Measurements from ENCODE around the gene THOC7. TPM values are rescaled to one million over a fixed set of nuclear protein-coding genes. Genes with fewer than 3 reads are reported as not detected.

The THOC7 gene
- 36.1 and 44.2 TPM in 2 replicates for total RNA-seq

GRCh38 chr3:63863150-63864007, at the start of gene THOC7, which contains the start of gene ATXN7:
Gene THOC7, minus strand, starts transcription at chr3:63863805. Its CDS starts 15 bp downstream, at chr3:63863790.
Gene ATXN7, plus strand, starts transcription at chr3:63863867. Its CDS starts 48,732 bp downstream, at chr3:63912599.

DNA sequence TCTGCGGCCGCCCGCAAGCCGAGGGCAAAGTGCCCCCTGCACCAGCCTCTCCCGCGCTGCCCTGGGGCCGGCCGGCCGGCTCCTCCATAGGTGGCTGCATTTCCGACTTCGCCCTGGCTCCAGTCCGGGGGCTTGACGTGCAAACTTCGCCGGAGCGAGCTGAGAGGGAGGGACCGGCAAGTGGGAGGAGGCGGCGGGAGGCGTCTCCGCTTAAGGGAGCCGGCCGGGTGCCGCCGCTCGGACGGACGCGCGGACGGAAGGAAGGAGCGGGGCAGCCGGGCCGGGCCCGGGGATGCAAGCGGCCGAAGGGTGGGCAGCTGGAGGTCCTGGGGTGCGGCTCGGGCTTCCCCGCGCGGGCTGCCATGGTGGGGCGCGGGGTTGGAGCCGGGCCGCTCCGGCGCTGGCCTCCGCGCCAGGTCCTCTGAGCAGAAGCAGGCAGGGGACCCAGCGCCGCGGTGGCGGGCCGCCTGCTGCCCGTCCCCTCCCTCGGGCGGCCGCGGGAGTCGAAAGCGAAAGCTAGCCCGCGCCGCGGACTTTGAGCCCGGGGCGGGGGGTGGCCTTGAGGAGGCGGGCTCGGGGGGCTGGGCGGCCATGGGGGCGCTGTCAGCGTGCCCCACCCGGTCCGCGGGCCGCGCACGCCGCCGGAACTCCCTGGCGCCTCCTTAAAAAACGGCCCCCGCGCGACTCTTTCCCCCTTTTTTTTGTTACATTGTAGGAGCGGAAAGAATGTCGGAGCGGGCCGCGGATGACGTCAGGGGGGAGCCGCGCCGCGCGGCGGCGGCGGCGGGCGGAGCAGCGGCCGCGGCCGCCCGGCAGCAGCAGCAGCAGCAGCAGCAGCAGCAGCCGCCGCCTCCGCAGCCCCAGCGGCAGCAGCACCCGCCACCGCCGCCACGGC, 48.5 kb upstream of the THOC7 start, which contains the start of gene SCAANT1:
SCAANT1 (minus strand) TSS at position 511 of the 895 bp plus-strand sequence.

GRCh38 chr3:63819151-63819398, 44.5 kb downstream of the THOC7 start, which contains the start of gene C3orf49:
Gene C3orf49, plus strand, starts transcription at chr3:63819299. Its CDS starts 173 bp downstream, at chr3:63819472.

Other genes with a start within 250 kb of the THOC7 start
- gene SNTN, start 211.1 kb downstream of the THOC7 start, total RNA-seq, result not detected in 2 replicates
- gene C3orf49, start 44.5 kb downstream of the THOC7 start, total RNA-seq, result not detected in 2 replicates
- 6.8 and 13.2 TPM in 2 replicates for gene ATXN7, start 62 bp upstream of the THOC7 start, total RNA-seq
- 1.2 TPM in 1 of 2 replicates, not detected in the other for gene SCAANT1, start 48.6 kb upstream of the THOC7 start, total RNA-seq
- 100 and 110 TPM in 2 replicates for gene PSMD6, start 159.7 kb upstream of the THOC7 start, total RNA-seq

All from endothelial cell of coronary artery (primary cell).